GM21423 (cell line): ENCODE measurements around the gene PRSS22.

Experiments
- ATAC-seq: cut with Tn5 transposase; IDR thresholded peaks from one replicate; pipeline ENCODE4 v1.9.1; 2021; ENCODE audit warnings: mild to moderate bottlenecking, moderate library complexity; ENCODE audit not compliant: unreplicated experiment

The PRSS22 gene

GRCh38 chr16:2852731-2853507 is 5.1 kb downstream of the PRSS22 start:
- no peak for ATAC-seq

- no peak for ATAC-seq
These were observed 5.8 kb downstream of the PRSS22 start for GRCh38 chr16:2852003-2852730.

GRCh38 chr16:2848933-2849725 is 8.8 kb downstream of the PRSS22 start:
- no peak for ATAC-seq

GRCh38 chr16:2846511-2847310 is 11.3 kb downstream of the PRSS22 start:
- no peak for ATAC-seq

GRCh38 chr16:2845116-2845515 is 12.9 kb downstream of the PRSS22 start:
- ATAC-seq = no peak

- no peak for ATAC-seq
These were observed 14.4 kb downstream of the PRSS22 start for GRCh38 chr16:2843526-2843925.

- no peak for ATAC-seq
These were observed 15.5 kb downstream of the PRSS22 start for GRCh38 chr16:2842340-2843000.

- ATAC-seq = no peak
These were observed 16.2 kb downstream of the PRSS22 start for GRCh38 chr16:2841606-2842339.

GRCh38 chr16:2840914-2841313 is 17.1 kb downstream of the PRSS22 start:
- no peak for ATAC-seq

- ATAC-seq = no peak
These were observed 18.1 kb downstream of the PRSS22 start for GRCh38 chr16:2839650-2840450.

- ATAC-seq = no peak
These were observed 19.0 kb downstream of the PRSS22 start for GRCh38 chr16:2838928-2839327.

GRCh38 chr16:2836646-2837508 is 21.1 kb downstream of the PRSS22 start:
- ATAC-seq = no peak

GRCh38 chr16:2835638-2836493 is 22.1 kb downstream of the PRSS22 start:
- no peak for ATAC-seq

- no peak for ATAC-seq
These were observed 23.0 kb downstream of the PRSS22 start for GRCh38 chr16:2834968-2835367.

- no peak for ATAC-seq
These were observed 24.2 kb downstream of the PRSS22 start for GRCh38 chr16:2833776-2834175.

- ATAC-seq = no peak
These were observed 26.8 kb downstream of the PRSS22 start for GRCh38 chr16:2831203-2831602.

GRCh38 chr16:2830355-2830695 is 27.6 kb downstream of the PRSS22 start:
- no peak for ATAC-seq
